Endothelial cell of umbilical vein (primary cell): ENCODE data around the gene LTBP2. TPM values are rescaled to one million over a fixed set of nuclear protein-coding genes. Genes with fewer than 3 reads are reported as not detected.

Source experiments
- BruUV-seq: library from RNA; stranded (reverse); fragments of 400-500 nt; replicated peaks from 2 replicates; lab custom pipeline; 2021; lab: Mats Ljungman, UMichigan
- CTCF ChIA-PET: fragments of 300-600, 350-600 bp; sonication (Branson Sonifier 250); formaldehyde crosslinking; loops from one replicate; lab custom pipeline; 2021; ENCODE audit warnings: antibody characterized with exemption, inconsistent platforms; lab: Charles Lee
- POLR2A ChIA-PET: fragments of 300-600, 350-600 bp; sonication (Branson Sonifier 250); formaldehyde crosslinking; loops from one replicate; lab custom pipeline; 2021; ENCODE audit warnings: antibody characterized with exemption, inconsistent platforms; lab: Charles Lee
- DNase-seq: peaks from one replicate; pipeline ENCODE4 v3.0.0-alpha.2; 2011; ENCODE audit warnings: low read depth, low spot score
- FAIRE-seq: peaks from 2 replicates; lab custom pipeline; 2011; peaks lifted over from hg19 to GRCh38; lab: Jason Lieb, UNC
- H2AFZ ChIP-seq: 2 replicates; pipeline ENCODE4 v1.6.0; 2012; ENCODE audit warnings: low read depth, low read length, control low read depth, inconsistent platforms
- H3K27ac ChIP-seq: 2 replicates; pipeline ENCODE4 v1.5.1; 2011; ENCODE audit warnings: low read depth, mild to moderate bottlenecking, control low read depth, low read length, moderate library complexity; ENCODE audit not compliant: insufficient read depth
- H3K27me3 ChIP-seq, 2 experiments: 2 replicates each; pipeline versions ENCODE4 v1.6.0 to v1.6.1; 2011; ENCODE audit warnings: low read length in 2 of 2, mixed read lengths in 1 of 2; ENCODE audit not compliant: control insufficient read depth in 2 of 2, insufficient read depth in 2 of 2
- H3K36me3 ChIP-seq, 2 experiments: 2 replicates in 1 of 2; 3 replicates in 1 of 2; pipeline ENCODE4 v1.5.1; 2011; ENCODE audit warnings: low read length in 2 of 2, mild to moderate bottlenecking in 1 of 2, moderate library complexity in 1 of 2; ENCODE audit not compliant: control insufficient read depth in 2 of 2, insufficient read depth in 2 of 2; ENCODE audit errors: extremely low read depth in 1 of 2
- H3K4me1 ChIP-seq: 3 replicates; pipeline ENCODE4 v1.5.1; 2011; ENCODE audit warnings: mild to moderate bottlenecking, low read length; ENCODE audit not compliant: control insufficient read depth, insufficient read depth; ENCODE audit errors: extremely low read depth
- H3K4me2 ChIP-seq: 2 replicates; pipeline ENCODE4 v1.6.1; 2011; ENCODE audit warnings: low read length, control low read depth, mixed read lengths; ENCODE audit not compliant: insufficient read depth
- H3K4me3 ChIP-seq, 3 experiments: fragments of 200-600 bp in 1 of 3; sonication (generic), shearing (Covaris generic) in 1 of 3; replicated peaks in 1 of 3; 2 replicates each; pipeline ENCODE4 v1.5.1; 2011 to 2016; ENCODE audit warnings: control low read depth in 3 of 3, low read length in 3 of 3, mild to moderate bottlenecking in 2 of 3, inconsistent platforms in 1 of 3, low read depth in 1 of 3, moderate library complexity in 1 of 3; ENCODE audit not compliant: insufficient read depth in 1 of 3
- H3K79me2 ChIP-seq: 2 replicates; pipeline ENCODE4 v1.6.0; 2012; ENCODE audit warnings: low read length, inconsistent platforms; ENCODE audit not compliant: control insufficient read depth, insufficient read depth
- H3K9ac ChIP-seq: replicated peaks from 2 replicates; pipeline ENCODE3; 2011; ENCODE audit warnings: low read length, control low read depth; ENCODE audit not compliant: insufficient read depth; ENCODE audit errors: extremely low read depth
- H3K9me1 ChIP-seq: replicated peaks from 3 replicates; pipeline ENCODE4 v1.6.0; 2011; ENCODE audit warnings: mild to moderate bottlenecking, low read length; ENCODE audit not compliant: control insufficient read depth, insufficient read depth; ENCODE audit errors: extremely low read depth
- H3K9me3 ChIP-seq: replicated peaks from 2 replicates; pipeline ENCODE4 v1.5.1; 2012; ENCODE audit warnings: low read length, inconsistent platforms; ENCODE audit not compliant: control insufficient read depth, insufficient read depth
- H4K20me1 ChIP-seq: replicated peaks from 2 replicates; pipeline ENCODE3; 2011; ENCODE audit warnings: mild to moderate bottlenecking, low read length; ENCODE audit not compliant: control insufficient read depth, insufficient read depth; ENCODE audit errors: extremely low read depth
- CTCF ChIP-seq, 2 donors: IDR thresholded peaks; 1 replicate in 1 of 2; 2 replicates in 1 of 2; pipeline ENCODE4 v1.5.1; 2011; ENCODE audit warnings: low read length in 2 of 2, mild to moderate bottlenecking in 2 of 2, moderate library complexity in 2 of 2, control low read depth in 1 of 2, inconsistent platforms in 1 of 2, low read depth in 1 of 2; ENCODE audit not compliant: insufficient read depth in 1 of 2; ENCODE audit errors: extremely low read depth in 1 of 2
- EZH2 ChIP-seq: IDR thresholded peaks from 2 replicates; pipeline ENCODE4 v1.6.1; 2012; ENCODE audit warnings: borderline replicate concordance, low read depth, mild to moderate bottlenecking, moderate library complexity, low read length, inconsistent platforms; ENCODE audit not compliant: severe bottlenecking
- FOS ChIP-seq: IDR thresholded peaks from 2 replicates; pipeline ENCODE4 v1.6.1; 2011; ENCODE audit warnings: mild to moderate bottlenecking, low read length, moderate library complexity, borderline replicate concordance; ENCODE audit not compliant: insufficient read depth
- GATA2 ChIP-seq: IDR thresholded peaks from 2 replicates; pipeline ENCODE4 v1.7.0; 2011; ENCODE audit warnings: low read depth, mild to moderate bottlenecking, moderate library complexity, mixed read lengths, low read length; ENCODE audit not compliant: insufficient read length, insufficient read depth
- JUN ChIP-seq: IDR thresholded peaks from 2 replicates; pipeline ENCODE4 v1.6.1; 2011; ENCODE audit warnings: borderline replicate concordance, low read depth; ENCODE audit not compliant: insufficient read length, insufficient read depth
- MAX ChIP-seq: IDR thresholded peaks from 2 replicates; pipeline ENCODE4 v1.6.1; 2011; ENCODE audit not compliant: insufficient read depth, insufficient read length
- MYC ChIP-seq: IDR thresholded peaks from one replicate; pipeline ENCODE4 v1.6.1; 2011; ENCODE audit warnings: mild to moderate bottlenecking, low read depth, low read length
- POLR2A ChIP-seq: IDR thresholded peaks from 2 replicates; pipeline ENCODE4 v1.6.1; 2012; ENCODE audit warnings: low read depth, mild to moderate bottlenecking, control low read depth, low read length
- POLR2AphosphoS5 ChIP-seq: IDR thresholded peaks from 2 replicates; pipeline ENCODE4 v1.6.1; 2012; ENCODE audit warnings: low read depth, mild to moderate bottlenecking, control low read depth, low read length, moderate library complexity; ENCODE audit not compliant: insufficient read depth
- dilution Hi-C: fragments of 300-500 bp; cut with MboI; formaldehyde crosslinking; loops from one replicate; pipeline ENCODE4 v1.15.0; 2019; ENCODE audit warnings: low sequenced_read_pairs; ENCODE audit not compliant: extremely low pct_ligation_motif_present
- intact Hi-C: fragments of 100-400 bp; cut with micrococcal nuclease; formaldehyde crosslinking; loops from one replicate; pipeline ENCODE4 v1.10.0; 2022
- polyA plus RNA-seq, 4 experiments: library from polyadenylated mRNA; depleted of rRNA in 3 of 4; stranded (reverse) in 3 of 4; unstranded in 1 of 4; fragments of >200 nt; gene quantifications; 2 replicates each; pipeline versions ENCODE4 v1.2.1 to v1.2.3, GENCODE V29; 2011 to 2012; ENCODE audit warnings: missing spikeins in 1 of 4
- total RNA-seq: library from RNA; stranded (reverse); gene quantifications from 2 replicates; pipeline ENCODE4 v1.2.3, GENCODE V29; 2021

The LTBP2 gene
- total and polyA plus RNA-seq, 2 donors (not counting 3 experiments of a cell fraction or from before 2014, with no cell fraction given), result 209 to 268 TPM

GRCh38 chr14:74568380-74568649, 43.7 kb downstream of the LTBP2 start:
- Histone ChIP-seq H3K9me1 (no peaks in the 10 kb centered on the region), H3K4me2 (no peak overlapping the region), H3K79me2 (peaks cover 78% of the 10 kb centered on the region), H3K36me3 (peaks cover 11 to 15% of the 10 kb centered on the region in 2 experiments), H2AFZ (no peak overlapping the region), H4K20me1 (no peaks in the 10 kb centered on the region), H3K27ac (no peak overlapping the region), H3K27me3 (no peaks in the 10 kb centered on the region), H3K4me3 (no peak overlapping the region), H3K9me3 (no peaks in the 10 kb centered on the region), H3K9ac (no peak overlapping the region), H3K4me1 (peaks cover 35% of the 10 kb centered on the region)
- dilution Hi-C loops, result no loop called here
- ChIA-PET CTCF (no interaction called here), POLR2A (no interaction called here)
- DNase-seq, result no peak
- no peak for FAIRE-seq
- BruUV-seq, result no TSS peak
- intact Hi-C loops, result no loop called here
- TF ChIP-seq FOS (no peak), MYC (no peak), POLR2AphosphoS5 (no peak), CTCF (IDR thresholded peaks at IDR 0.05; ENCODE audit: extremely low read depth in 1 of 2, insufficient read depth in 1 of 2, low read depth in 1 of 2, low read length in 2 of 2) (no peak), EZH2 (no peak), JUN (no peak), MAX (no peak), GATA2 (no peak), POLR2A (no peak)
